UCSD-AML1 (cell line): Measurements from ENCODE around the gene EPG5.
"Not testable (repeated sequence)": the region's sequence is repeated elsewhere in the genome, so short reads cannot be mapped to it uniquely, and the experiment has no call there.

Source experiments
- DNase-seq: peaks from one replicate; lab custom pipeline; 2025; ENCODE audit not compliant: unreplicated experiment; lab: John Stamatoyannopoulos, UW

Gene EPG5

GRCh38 chr18:45980229-45980628 is 13.1 kb upstream of the EPG5 start:
- DNase-seq: no peak

GRCh38 chr18:45978084-45978483 is 11.0 kb upstream of the EPG5 start:
- no peak for DNase-seq

DNA sequence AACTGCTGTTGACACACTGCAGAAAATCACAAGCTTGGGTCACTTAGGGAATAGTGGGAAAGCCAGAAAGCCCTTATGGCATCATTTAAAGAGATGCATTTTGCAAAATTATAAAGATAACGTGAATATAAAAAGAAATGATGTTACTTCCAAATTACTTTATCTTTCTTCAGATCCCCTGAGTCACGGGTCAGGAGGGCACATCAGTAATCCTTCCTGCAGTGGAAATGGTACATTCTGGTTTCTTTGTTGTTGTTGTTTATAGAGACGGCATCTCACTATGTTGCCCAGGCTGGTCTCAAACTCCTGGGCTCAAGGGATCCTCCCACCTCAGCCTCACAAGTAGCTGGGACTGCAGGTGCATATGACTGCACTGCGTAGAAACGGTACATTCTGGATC is 9.8 kb upstream of the EPG5 start:
- DNase-seq: no peak

DNA sequence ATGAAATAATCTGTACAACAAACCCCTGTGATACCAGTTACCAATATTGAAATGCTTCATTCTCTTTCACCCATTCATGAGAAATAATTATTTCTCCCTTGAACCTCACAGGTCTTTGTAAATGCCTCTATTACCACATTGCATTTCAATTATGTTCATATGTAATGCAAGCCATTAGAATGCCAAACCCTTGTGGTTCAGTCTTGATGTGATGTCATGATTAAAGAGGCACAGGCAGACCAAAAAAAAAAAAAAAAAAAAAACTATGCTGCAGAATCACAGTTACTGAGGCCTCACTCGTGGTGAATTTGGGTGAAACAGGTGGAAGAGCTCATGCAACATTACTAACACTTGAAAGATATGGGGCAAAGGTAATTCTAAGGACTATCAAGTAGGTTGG is 9.4 kb upstream of the EPG5 start:
- DNase-seq: no peak

- peak; percentile 26 for DNase-seq
Measured at GRCh38 chr18:45974088-45974536, 7.0 kb upstream of the EPG5 start.

- DNase-seq: not testable (repeated sequence)
Measured at GRCh38 chr18:45964913-45965312, 2.2 kb downstream of the EPG5 start.

DNA sequence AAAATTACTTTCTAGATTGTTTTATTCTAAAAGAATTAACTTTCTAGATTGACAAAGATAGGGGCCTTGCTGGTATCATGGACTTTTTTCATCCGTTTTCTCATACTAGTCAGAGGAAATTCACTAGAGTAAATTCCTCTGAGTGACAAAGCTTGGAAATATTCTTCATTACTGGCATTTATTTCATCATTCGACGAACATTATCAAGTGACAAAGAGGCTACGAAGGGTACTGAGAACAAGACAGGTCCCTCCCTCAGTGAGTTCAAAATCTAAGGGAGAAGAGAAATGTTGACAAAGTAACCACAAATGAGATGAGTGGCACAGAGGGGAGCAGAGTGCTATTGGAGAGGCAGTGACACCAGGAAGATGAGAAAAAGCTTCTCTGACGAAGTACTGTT is 4.3 kb downstream of the EPG5 start:
- DNase-seq: no peak

- no peak for DNase-seq
Measured at GRCh38 chr18:45962461-45962860, 4.7 kb downstream of the EPG5 start.

GRCh38 chr18:45959484-45959883 is 7.6 kb downstream of the EPG5 start:
- DNase-seq: not testable (repeated sequence)

DNA sequence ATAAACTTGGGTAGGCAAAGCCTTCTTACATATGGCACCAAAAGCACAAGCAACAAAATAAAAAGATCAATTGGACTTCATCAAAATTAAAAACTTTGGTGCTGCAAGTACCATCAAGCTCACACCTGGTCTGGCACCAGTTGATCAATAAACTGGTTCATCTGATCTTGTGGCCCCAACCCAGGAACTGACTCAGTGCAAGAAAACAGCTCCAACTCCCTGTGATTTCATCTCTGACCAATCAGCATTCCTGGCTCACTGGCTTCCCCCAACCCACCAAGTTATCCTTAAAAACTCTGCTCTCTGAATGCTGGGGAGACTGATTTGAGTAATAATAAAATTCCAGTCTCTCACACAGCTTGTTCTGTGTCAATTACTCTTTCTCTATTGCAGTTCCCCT is 8.4 kb downstream of the EPG5 start:
- DNase-seq: no peak

DNA sequence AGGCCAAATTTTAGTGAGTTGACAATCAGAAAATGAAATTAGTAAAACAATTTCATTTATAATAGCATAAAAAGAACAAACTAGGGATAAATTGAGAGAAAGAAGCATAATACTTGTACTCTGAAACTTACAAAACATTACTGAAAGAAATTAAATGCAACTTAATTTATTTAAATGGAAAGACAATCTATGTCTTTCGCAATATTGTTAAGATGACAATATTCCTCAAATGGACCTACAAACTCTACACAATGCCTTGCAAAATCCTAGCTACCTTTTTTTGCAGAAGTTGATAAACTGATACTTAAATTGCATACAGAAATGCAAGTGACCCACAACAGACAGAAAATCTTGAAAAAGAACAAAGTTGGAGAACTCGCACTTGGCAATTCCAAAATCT is 9.1 kb downstream of the EPG5 start:
- DNase-seq: no peak

DNA sequence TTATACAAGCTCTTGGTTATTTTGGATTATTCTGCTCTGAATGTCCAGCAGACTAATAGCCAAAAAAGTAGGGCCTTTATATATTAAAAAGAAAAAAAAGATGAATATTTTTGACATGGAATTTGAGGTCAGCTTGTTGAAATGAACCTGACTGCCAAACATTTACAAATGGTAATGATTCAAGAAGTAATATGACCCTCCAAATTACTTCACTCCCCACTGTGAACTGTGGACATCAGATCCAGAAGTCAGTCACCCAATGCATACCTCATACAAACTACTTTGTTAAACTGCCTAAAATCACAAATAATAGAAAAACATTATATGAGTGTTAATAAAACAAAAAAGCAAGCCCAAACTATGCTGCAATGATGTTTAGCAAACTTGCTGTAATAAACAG is 10.0 kb downstream of the EPG5 start:
- no peak for DNase-seq

DNA sequence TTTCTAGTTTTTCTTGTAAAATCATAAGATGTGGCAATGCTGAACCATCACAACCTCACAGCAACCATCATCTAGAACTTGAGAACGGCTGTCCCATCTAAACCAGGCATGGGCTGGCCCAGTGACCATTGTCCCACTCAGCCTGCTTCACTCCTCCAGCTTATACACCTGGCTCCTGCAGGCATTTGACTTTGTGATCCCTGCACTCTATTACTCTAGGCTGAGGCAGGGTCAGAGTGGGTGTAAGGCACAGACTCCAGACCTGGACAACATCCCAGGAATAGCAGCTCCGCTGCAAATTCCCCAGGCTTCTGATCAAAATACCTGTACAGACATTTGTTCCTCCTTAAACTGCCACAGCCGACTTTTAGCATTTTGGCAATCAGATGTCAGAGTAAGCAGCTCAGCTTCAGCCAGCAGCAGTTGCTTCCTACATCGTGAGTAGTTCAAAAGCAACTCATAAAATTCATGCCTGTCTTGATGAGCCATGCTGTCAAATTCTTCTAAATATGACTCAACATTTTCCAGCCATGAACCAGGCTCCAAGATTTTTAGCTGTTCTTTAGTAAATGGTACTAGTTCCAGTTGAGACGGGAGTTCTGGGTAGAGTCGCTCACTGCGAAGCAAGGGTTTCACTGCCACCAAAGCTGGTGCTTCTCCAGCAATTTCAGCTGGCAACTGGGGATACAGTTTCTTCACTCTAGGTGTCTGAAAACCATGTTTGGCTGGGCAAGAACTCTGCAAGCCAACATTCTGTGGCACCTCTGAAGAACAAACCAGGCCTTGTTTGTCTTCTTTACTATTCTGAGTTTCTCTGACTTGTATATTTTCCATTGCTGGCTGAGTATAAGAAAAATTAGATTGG is 12.8 kb downstream of the EPG5 start:
- no peak for DNase-seq

DNA sequence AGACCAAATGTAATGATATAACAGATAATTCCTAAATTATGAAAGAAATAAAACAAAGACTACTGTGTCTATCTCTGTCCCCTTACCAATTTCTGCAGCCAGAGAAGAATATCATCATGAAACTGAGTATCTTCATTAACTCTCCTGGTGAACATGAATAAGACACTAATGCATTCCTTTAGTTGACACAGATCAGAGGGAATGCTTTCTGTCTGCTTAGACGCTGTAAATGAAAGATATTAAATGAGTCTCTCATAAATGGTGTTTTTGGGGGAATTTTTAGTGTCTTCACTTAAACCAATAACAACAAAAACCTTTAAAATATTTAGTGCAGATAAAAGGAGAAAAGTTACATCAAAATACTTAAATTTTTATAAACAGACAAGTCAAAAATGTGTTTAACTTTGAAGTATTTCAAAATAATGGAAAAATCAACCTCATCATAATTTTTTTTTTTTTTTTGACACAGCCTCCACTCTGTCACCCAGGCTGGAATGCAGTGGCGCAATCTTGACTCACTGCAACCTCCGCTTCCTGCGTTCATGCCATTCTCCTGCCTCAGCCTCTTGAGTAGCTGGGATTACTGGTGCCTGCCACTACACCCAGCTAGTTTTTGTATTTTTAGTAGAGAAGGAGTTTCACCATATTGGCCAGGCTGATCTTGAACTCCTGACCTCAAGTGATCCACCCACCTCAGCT is 16.0 kb downstream of the EPG5 start:
- no peak for DNase-seq

- no peak for DNase-seq
Measured at GRCh38 chr18:45945669-45946068, 21.5 kb downstream of the EPG5 start.

- DNase-seq: no peak
Measured at GRCh38 chr18:45940724-45941123, 26.4 kb downstream of the EPG5 start.

GRCh38 chr18:45939236-45939635 is 27.9 kb downstream of the EPG5 start:
- no peak for DNase-seq

- DNase-seq: no peak
Measured at GRCh38 chr18:45938488-45938935, 28.6 kb downstream of the EPG5 start.

GRCh38 chr18:45935591-45936335 is 31.4 kb downstream of the EPG5 start:
- DNase-seq: no peak

DNA sequence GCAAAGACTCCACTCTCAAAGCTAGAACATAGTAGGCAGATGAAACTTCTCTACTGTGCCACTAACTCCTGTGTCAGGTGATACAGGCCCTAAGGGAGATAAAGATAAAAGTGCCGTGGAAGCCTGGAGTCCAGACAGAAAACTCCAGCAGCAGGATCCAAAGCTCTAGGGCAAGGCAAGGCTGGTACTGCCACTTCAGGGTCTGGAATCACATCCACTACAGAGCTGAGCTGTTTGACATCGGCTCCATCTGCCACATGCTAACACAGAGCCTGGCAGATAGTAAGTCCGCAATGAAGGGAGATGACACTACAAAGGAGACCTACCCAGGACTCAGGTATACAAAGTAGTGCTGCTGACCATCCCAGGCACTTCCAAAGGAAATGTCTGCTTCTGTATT is 34.4 kb downstream of the EPG5 start:
- DNase-seq: no peak

- no peak for DNase-seq
Measured at GRCh38 chr18:45930963-45931362, 36.2 kb downstream of the EPG5 start.

- no peak for DNase-seq
Measured at GRCh38 chr18:45926691-45927090, 40.4 kb downstream of the EPG5 start.
